ENCODE results near the gene BCL7A.

Gene BCL7A

DNA sequence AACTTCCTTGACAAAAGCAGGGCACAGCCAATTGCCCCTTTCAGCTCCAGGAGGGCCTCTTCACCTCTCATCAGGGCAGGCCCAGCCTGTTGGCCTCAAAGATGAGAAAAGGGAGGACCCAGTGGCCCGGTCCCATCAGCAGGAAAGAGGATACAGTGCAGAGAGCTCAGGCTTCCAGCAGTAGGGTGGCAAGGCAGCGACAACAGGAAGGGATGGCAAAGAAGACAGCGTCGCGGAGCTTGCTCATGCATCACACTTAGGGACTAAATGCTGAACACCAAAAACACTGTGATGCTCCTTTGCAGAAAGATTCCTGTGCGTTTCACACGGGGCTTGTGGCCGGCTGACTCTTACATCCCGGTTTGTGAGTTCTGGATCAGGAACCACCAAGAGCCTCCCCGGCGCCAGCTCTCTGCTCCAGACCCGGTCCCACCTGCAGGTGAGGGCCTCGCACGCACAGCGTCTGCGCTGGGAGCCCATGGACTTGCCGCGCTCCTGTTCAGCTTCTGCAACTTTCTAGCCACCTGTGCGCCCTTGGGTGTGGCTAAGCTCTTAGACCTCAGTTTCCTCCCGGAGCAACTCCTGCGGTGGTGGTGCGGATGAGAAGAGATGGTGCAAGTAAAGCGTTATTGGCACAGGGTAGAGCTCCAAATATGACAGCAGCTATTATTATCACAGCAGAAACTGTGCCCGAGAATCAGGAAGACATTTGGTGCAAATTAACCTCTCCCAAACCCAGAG, 15.3 kb upstream of the BCL7A start:
- TF ChIP-seq, protein P1, sequence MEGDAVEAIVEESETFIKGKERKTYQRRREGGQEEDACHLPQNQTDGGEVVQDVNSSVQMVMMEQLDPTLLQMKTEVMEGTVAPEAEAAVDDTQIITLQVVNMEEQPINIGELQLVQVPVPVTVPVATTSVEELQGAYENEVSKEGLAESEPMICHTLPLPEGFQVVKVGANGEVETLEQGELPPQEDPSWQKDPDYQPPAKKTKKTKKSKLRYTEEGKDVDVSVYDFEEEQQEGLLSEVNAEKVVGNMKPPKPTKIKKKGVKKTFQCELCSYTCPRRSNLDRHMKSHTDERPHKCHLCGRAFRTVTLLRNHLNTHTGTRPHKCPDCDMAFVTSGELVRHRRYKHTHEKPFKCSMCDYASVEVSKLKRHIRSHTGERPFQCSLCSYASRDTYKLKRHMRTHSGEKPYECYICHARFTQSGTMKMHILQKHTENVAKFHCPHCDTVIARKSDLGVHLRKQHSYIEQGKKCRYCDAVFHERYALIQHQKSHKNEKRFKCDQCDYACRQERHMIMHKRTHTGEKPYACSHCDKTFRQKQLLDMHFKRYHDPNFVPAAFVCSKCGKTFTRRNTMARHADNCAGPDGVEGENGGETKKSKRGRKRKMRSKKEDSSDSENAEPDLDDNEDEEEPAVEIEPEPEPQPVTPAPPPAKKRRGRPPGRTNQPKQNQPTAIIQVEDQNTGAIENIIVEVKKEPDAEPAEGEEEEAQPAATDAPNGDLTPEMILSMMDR (IDR thresholded peaks at IDR 0.05): no peak
- no peaks in the 10 kb centered on the region for H3K9me3 ChIP-seq (ENCODE audit: control insufficient read depth, low read length)

DNA sequence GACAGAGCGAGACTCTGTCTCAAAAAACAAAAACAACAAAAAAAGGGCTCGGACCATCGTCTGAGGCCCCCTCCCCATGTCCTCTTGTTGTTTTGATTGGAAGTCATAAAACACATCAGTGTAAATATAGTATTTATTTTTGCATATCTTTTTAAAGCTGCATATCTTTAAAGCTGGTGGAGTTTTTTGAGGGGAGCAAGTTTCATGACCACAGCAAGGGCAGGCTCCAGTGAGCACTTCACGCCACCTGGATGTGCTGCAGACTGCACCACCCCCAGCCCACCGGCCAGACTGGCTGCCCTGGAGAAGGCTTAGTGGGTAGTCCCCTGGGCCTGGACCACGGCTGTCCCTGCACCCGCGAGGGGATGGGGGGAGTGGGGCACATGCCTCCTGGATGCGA, 11.9 kb upstream of the BCL7A start:
- Histone ChIP-seq H3K4me1 (no peaks in the 10 kb centered on the region), H3K4me2 (ENCODE audit: low read length) (no peak overlapping the region), H3K9ac (no peak overlapping the region), H3K27me3 (ENCODE audit: control insufficient read depth, insufficient read depth, low read length) (no peaks in the 10 kb centered on the region), H3K4me3 (ENCODE audit: low read depth, low read length) (no peak overlapping the region), H3K79me2 (no peaks in the 10 kb centered on the region), H3K27ac (no peak overlapping the region), H3K36me3 (ENCODE audit: control insufficient read depth, insufficient read depth, low read length) (no peaks in the 10 kb centered on the region), H3K9me3 (ENCODE audit: control insufficient read depth, low read length) (no peaks in the 10 kb centered on the region), H2AFZ (no peak overlapping the region)
- TF ChIP-seq, protein P1 (IDR thresholded peaks at IDR 0.05): no peak

More for the DNA sequence above, 15.3 kb upstream of the BCL7A start:
- no peaks in the 10 kb centered on the region for H3K4me1 ChIP-seq
- H3K27me3 ChIP-seq (ENCODE audit: control insufficient read depth, insufficient read depth, low read length): no peaks in the 10 kb centered on the region
- H2AFZ ChIP-seq: no peak overlapping the region
- no peak overlapping the region for H3K27ac ChIP-seq
- H3K36me3 ChIP-seq (ENCODE audit: control insufficient read depth, insufficient read depth, low read length): no peaks in the 10 kb centered on the region
- H3K4me3 ChIP-seq (ENCODE audit: low read depth, low read length): no peak overlapping the region
- H3K9ac ChIP-seq: no peak overlapping the region
- no peak overlapping the region for H3K4me2 ChIP-seq (ENCODE audit: low read length)
- no peaks in the 10 kb centered on the region for H3K79me2 ChIP-seq

DNA sequence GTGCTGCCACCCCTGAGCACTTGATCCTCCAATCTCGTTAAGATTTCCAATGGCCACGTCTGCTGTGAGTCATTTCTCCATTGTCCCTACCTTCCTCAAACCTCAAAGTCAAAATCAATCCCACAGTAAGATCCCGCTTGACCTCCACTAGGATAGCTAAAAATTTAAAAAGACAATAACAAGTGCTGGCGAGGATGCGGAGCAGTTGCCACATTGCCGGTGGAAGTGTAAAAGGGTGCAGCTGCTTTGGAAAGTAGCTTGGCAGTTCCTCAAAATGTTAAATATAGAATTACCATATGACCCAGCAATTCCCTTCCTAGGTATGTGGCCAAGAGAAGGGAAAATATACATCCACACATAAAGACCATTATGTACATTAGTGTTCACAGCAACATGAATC, 9.5 kb upstream of the BCL7A start:
- no peaks in the 10 kb centered on the region for H3K27me3 ChIP-seq (ENCODE audit: control insufficient read depth, insufficient read depth, low read length)
- TF ChIP-seq, protein P1 (IDR thresholded peaks at IDR 0.05): no peak
- H3K36me3 ChIP-seq (ENCODE audit: control insufficient read depth, insufficient read depth, low read length): no peaks in the 10 kb centered on the region
- no peaks in the 10 kb centered on the region for H3K4me1 ChIP-seq
- no peak overlapping the region for H3K4me2 ChIP-seq (ENCODE audit: low read length)
- no peak overlapping the region for H2AFZ ChIP-seq
- no peak overlapping the region for H3K4me3 ChIP-seq (ENCODE audit: low read depth, low read length)
- H3K79me2 ChIP-seq: no peaks in the 10 kb centered on the region
- H3K9me3 ChIP-seq (ENCODE audit: control insufficient read depth, low read length): no peaks in the 10 kb centered on the region
- H3K27ac ChIP-seq: no peak overlapping the region
- no peak overlapping the region for H3K9ac ChIP-seq

DNA sequence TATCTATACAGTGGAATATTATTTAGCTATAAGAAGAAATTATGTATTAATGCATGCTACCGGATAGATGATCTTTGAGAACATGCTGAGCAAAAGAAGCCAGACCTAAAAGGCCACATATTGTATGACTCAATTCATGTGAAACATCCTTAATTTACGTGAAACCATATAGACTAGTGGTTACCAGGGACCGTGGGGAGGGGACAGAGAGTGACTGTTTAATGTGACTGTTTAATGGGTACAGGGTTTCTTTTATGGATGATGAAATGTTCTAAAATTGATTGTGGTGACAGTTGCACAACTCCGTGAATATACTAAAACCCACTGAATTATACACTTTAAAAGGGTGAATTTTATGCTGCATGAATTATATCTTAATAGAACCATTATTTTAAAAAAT, 8.5 kb upstream of the BCL7A start:
- H3K36me3 ChIP-seq (ENCODE audit: control insufficient read depth, insufficient read depth, low read length): no peaks in the 10 kb centered on the region
- H3K9me3 ChIP-seq (ENCODE audit: control insufficient read depth, low read length): no peaks in the 10 kb centered on the region
- H3K27me3 ChIP-seq (ENCODE audit: control insufficient read depth, insufficient read depth, low read length): no peaks in the 10 kb centered on the region
- H2AFZ ChIP-seq: no peak overlapping the region
- TF ChIP-seq, protein P1 (IDR thresholded peaks at IDR 0.05): no peak
- H3K79me2 ChIP-seq: no peaks in the 10 kb centered on the region
- no peak overlapping the region for H3K4me2 ChIP-seq (ENCODE audit: low read length)
- no peak overlapping the region for H3K4me3 ChIP-seq (ENCODE audit: low read depth, low read length)
- no peak overlapping the region for H3K27ac ChIP-seq
- no peaks in the 10 kb centered on the region for H3K4me1 ChIP-seq
- H3K9ac ChIP-seq: no peak overlapping the region
